ENCODE data around the gene HMCN1.
"Not testable (repeated sequence)": the region's sequence is repeated elsewhere in the genome, so short reads cannot be mapped to it uniquely, and the experiment has no call there.

Gene HMCN1

GRCh38 chr1:186125511-186125910 is 391.3 kb downstream of the HMCN1 start:
- in situ Hi-C loops (cut with MboI; ENCODE audit: low sequenced_read_pairs) = no loop called here

GRCh38 chr1:186129758-186130157 is 395.6 kb downstream of the HMCN1 start:
- in situ Hi-C loops (cut with MboI; ENCODE audit: low sequenced_read_pairs) = no loop called here

- in situ Hi-C loops (cut with MboI; ENCODE audit: low sequenced_read_pairs) = no loop called here
These were observed 404.9 kb downstream of the HMCN1 start for GRCh38 chr1:186139115-186139514.

GRCh38 chr1:186139701-186140100 is 405.5 kb downstream of the HMCN1 start:
- in situ Hi-C loops (cut with MboI; ENCODE audit: low sequenced_read_pairs) = no loop called here

GRCh38 chr1:186142159-186142558 is 408.0 kb downstream of the HMCN1 start:
- in situ Hi-C loops (cut with MboI; ENCODE audit: low sequenced_read_pairs) = no loop called here

- in situ Hi-C loops (cut with MboI; ENCODE audit: low sequenced_read_pairs) = no loop called here
These were observed 408.7 kb downstream of the HMCN1 start for GRCh38 chr1:186142916-186143315.

GRCh38 chr1:186143481-186143880 is 409.3 kb downstream of the HMCN1 start:
- in situ Hi-C loops (cut with MboI; ENCODE audit: low sequenced_read_pairs) = no loop called here

GRCh38 chr1:186144505-186144904 is 410.3 kb downstream of the HMCN1 start:
- in situ Hi-C loops (cut with MboI; ENCODE audit: low sequenced_read_pairs) = no loop called here

GRCh38 chr1:186146974-186147373 is 412.8 kb downstream of the HMCN1 start:
- in situ Hi-C loops (cut with MboI; ENCODE audit: low sequenced_read_pairs) = no loop called here

- in situ Hi-C loops (cut with MboI; ENCODE audit: low sequenced_read_pairs) = no loop called here
These were observed 415.4 kb downstream of the HMCN1 start for GRCh38 chr1:186149591-186149990.

- in situ Hi-C loops (cut with MboI; ENCODE audit: low sequenced_read_pairs) = no loop called here
These were observed 418.0 kb downstream of the HMCN1 start for GRCh38 chr1:186152227-186152619.

GRCh38 chr1:186152620-186153239 is 418.5 kb downstream of the HMCN1 start:
- in situ Hi-C loops (cut with MboI; ENCODE audit: low sequenced_read_pairs) = no loop called here

- in situ Hi-C loops (cut with MboI; ENCODE audit: low sequenced_read_pairs) = no loop called here
These were observed 420.5 kb downstream of the HMCN1 start for GRCh38 chr1:186154651-186155050.

- in situ Hi-C loops (cut with MboI; ENCODE audit: low sequenced_read_pairs) = no loop called here
These were observed 421.4 kb downstream of the HMCN1 start for GRCh38 chr1:186155594-186155993.

GRCh38 chr1:186162895-186163294 is 428.7 kb downstream of the HMCN1 start:
- in situ Hi-C loops (cut with MboI; ENCODE audit: low sequenced_read_pairs) = not testable (repeated sequence)

- in situ Hi-C loops (cut with MboI; ENCODE audit: low sequenced_read_pairs) = no loop called here
These were observed 430.6 kb downstream of the HMCN1 start for GRCh38 chr1:186164773-186165172.

- in situ Hi-C loops (cut with MboI; ENCODE audit: low sequenced_read_pairs) = no loop called here
These were observed 431.1 kb downstream of the HMCN1 start for GRCh38 chr1:186165303-186165702.

- in situ Hi-C loops (cut with MboI; ENCODE audit: low sequenced_read_pairs) = no loop called here
These were observed 433.0 kb downstream of the HMCN1 start for GRCh38 chr1:186167096-186167668.

GRCh38 chr1:186175588-186175987 is 441.4 kb downstream of the HMCN1 start:
- in situ Hi-C loops (cut with MboI; ENCODE audit: low sequenced_read_pairs) = no loop called here

- in situ Hi-C loops (cut with MboI; ENCODE audit: low sequenced_read_pairs) = no loop called here
These were observed 444.3 kb downstream of the HMCN1 start for GRCh38 chr1:186178426-186179043.

GRCh38 chr1:186179231-186179630 is 445.0 kb downstream of the HMCN1 start:
- in situ Hi-C loops (cut with MboI; ENCODE audit: low sequenced_read_pairs) = no loop called here

- in situ Hi-C loops (cut with MboI; ENCODE audit: low sequenced_read_pairs) = no loop called here
These were observed 449.0 kb downstream of the HMCN1 start for GRCh38 chr1:186183219-186183618.
